ENCODE measurements around the gene FARS2. TPM values are rescaled to one million over a fixed set of nuclear protein-coding genes. Genes with fewer than 3 reads are reported as not detected.

The FARS2 gene
- total and polyA plus RNA-seq, 2 donors (not counting 3 experiments of a cell fraction or from before 2014, with no cell fraction given) = 20.2 to 20.5 TPM

DNA sequence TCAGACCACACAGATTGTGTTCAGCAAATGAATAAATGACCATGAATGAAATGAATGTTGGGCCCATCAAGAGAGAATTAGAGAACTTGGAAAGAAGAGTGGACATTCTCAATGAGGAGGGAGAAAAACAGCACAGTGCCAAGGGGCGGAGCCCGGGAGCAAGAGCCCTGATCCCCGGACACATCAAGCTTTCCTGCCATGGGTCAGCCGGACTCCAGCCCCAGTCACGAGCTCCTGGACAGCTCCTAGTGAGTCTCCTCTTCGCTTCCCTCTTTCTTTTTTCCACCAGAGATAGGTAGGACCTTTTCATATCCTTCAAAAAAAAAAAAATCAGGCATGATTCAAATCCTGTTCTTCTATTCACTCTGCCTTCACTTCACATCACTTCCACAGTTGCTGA lies 471.2 kb downstream of the FARS2 start:
- intact Hi-C loops (cut with micrococcal nuclease) (no loop called here), dilution Hi-C loops (cut with MboI; ENCODE audit: extremely low pct_ligation_motif_present, low sequenced_read_pairs) (no loop called here)
- Histone ChIP-seq H3K36me3 (ENCODE audit: control insufficient read depth in 2 of 2, extremely low read depth in 1 of 2, insufficient read depth in 2 of 2, low read length in 2 of 2) (no peaks in the 10 kb centered on the region), H3K9ac (replicated peaks; ENCODE audit: extremely low read depth, insufficient read depth, low read length) (no peak overlapping the region), H4K20me1 (replicated peaks; ENCODE audit: control insufficient read depth, extremely low read depth, insufficient read depth, low read length) (no peaks in the 10 kb centered on the region), H3K4me1 (ENCODE audit: control insufficient read depth, extremely low read depth, insufficient read depth, low read length) (peaks cover 11% of the 10 kb centered on the region), H3K4me3 (replicated peaks in 1 of 3; ENCODE audit: insufficient read depth in 1 of 3, low read depth in 1 of 3, low read length in 3 of 3) (no peak overlapping the region), H3K9me1 (replicated peaks; ENCODE audit: control insufficient read depth, extremely low read depth, insufficient read depth, low read length) (no peaks in the 10 kb centered on the region), H3K79me2 (ENCODE audit: control insufficient read depth, insufficient read depth, low read length) (no peaks in the 10 kb centered on the region), H3K27me3 (ENCODE audit: control insufficient read depth in 2 of 2, insufficient read depth in 2 of 2, low read length in 2 of 2) (no peaks in the 10 kb centered on the region), H3K4me2 (ENCODE audit: insufficient read depth, low read length) (no peak overlapping the region), H2AFZ (ENCODE audit: low read depth, low read length) (no peak overlapping the region), H3K9me3 (replicated peaks; ENCODE audit: control insufficient read depth, insufficient read depth, low read length) (no peaks in the 10 kb centered on the region), H3K27ac (ENCODE audit: insufficient read depth, low read depth, low read length) (no peak overlapping the region)
- no TSS peak for BruUV-seq (replicated peaks)
- FAIRE-seq (no peak), DNase-seq (ENCODE audit: low read depth, low spot score) (no peak)
- TF ChIP-seq GATA2 (IDR thresholded peaks at IDR 0.05; ENCODE audit: insufficient read depth, insufficient read length, low read depth, low read length) (no peak), JUN (IDR thresholded peaks at IDR 0.05; ENCODE audit: borderline replicate concordance, insufficient read depth, insufficient read length, low read depth) (no peak), POLR2AphosphoS5 (IDR thresholded peaks at IDR 0.05; ENCODE audit: insufficient read depth, low read depth, low read length) (no peak), EZH2 (IDR thresholded peaks at IDR 0.05; ENCODE audit: borderline replicate concordance, low read depth, low read length, severe bottlenecking) (no peak), MYC (IDR thresholded peaks at IDR 0.05; ENCODE audit: low read depth, low read length) (no peak), POLR2A (IDR thresholded peaks at IDR 0.05; ENCODE audit: low read depth, low read length) (no peak), FOS (IDR thresholded peaks at IDR 0.05; ENCODE audit: borderline replicate concordance, insufficient read depth, low read length) (no peak)
- TF ChIP-seq, protein P1, sequence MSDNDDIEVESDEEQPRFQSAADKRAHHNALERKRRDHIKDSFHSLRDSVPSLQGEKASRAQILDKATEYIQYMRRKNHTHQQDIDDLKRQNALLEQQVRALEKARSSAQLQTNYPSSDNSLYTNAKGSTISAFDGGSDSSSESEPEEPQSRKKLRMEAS (IDR thresholded peaks at IDR 0.05; ENCODE audit: insufficient read depth, insufficient read length) = no peak
- TF ChIP-seq, protein P2, sequence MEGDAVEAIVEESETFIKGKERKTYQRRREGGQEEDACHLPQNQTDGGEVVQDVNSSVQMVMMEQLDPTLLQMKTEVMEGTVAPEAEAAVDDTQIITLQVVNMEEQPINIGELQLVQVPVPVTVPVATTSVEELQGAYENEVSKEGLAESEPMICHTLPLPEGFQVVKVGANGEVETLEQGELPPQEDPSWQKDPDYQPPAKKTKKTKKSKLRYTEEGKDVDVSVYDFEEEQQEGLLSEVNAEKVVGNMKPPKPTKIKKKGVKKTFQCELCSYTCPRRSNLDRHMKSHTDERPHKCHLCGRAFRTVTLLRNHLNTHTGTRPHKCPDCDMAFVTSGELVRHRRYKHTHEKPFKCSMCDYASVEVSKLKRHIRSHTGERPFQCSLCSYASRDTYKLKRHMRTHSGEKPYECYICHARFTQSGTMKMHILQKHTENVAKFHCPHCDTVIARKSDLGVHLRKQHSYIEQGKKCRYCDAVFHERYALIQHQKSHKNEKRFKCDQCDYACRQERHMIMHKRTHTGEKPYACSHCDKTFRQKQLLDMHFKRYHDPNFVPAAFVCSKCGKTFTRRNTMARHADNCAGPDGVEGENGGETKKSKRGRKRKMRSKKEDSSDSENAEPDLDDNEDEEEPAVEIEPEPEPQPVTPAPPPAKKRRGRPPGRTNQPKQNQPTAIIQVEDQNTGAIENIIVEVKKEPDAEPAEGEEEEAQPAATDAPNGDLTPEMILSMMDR (IDR thresholded peaks at IDR 0.05; ENCODE audit: extremely low read depth in 1 of 2, insufficient read depth in 1 of 2, low read depth in 1 of 2, low read length in 2 of 2) = no peak
- CTCF ChIA-PET = no interaction called here
- POLR2A ChIA-PET = no interaction called here
